ENCODE measurements around the gene DGAT2.
"Not testable (repeated sequence)": the region's sequence is repeated elsewhere in the genome, so short reads cannot be mapped to it uniquely, and the experiment has no call there.

Gene DGAT2

DNA sequence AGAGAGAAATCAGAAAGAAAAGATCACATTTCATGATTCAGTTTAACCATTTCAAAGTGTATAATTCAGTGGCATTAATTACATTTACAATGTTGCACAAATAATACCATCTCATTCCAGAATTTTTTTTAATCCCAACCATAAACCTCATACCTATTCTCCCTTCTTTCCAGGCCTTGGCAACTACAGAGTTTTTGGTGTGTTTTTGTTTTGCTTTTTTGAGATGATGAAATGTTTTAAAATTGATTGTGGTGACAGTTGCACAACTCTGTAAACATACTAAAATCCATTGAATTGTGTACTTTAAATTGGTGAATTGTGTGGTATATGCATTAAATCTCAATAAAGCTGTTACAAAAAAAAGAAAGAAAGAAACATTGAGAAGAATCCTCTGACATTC is 13.6 kb upstream of the DGAT2 start:
- DNase-seq (ENCODE audit: low read depth in 2 of 2): not testable (repeated sequence)

DNA sequence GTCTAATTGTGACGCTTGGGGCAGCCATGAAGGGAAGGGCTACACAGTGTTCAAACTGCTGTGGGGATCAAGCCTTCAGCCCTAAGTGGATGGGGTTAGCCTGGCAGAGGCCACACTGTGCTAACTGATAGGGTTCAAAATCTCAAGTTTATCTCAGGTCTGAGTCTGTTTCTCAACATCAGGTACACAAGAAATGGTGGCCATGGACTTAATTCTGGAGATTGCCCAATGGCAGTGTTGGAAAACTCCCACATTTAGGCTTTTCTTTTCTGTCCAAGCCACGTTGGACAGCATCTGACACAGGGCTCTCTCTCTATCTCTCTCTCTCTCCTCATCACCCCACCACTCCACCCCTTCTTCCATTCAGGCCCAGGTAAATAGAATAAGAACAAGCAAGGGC is 10.9 kb upstream of the DGAT2 start:
- no peak for DNase-seq (ENCODE audit: low read depth in 2 of 2)

DNA sequence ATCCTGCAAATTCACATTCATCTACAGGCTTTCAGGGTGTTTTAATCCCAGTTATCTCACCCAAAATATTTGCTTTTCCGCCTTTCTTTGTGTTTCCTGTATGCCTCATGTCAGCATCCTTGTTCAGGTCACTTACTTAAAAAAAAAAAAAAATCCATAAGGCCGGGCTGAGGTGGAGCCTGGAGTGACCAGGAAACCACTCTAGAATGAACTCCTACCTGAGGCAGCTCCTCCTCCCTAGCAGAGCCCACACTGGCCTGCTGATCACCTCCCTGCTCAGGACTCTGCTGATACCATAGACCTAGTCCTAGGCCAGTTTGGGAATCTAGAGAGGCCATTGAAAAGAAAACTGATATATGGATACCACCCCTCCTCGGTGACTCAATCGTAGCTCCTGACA is 8.7 kb upstream of the DGAT2 start:
- no peak for DNase-seq (ENCODE audit: low read depth in 2 of 2)

DNA sequence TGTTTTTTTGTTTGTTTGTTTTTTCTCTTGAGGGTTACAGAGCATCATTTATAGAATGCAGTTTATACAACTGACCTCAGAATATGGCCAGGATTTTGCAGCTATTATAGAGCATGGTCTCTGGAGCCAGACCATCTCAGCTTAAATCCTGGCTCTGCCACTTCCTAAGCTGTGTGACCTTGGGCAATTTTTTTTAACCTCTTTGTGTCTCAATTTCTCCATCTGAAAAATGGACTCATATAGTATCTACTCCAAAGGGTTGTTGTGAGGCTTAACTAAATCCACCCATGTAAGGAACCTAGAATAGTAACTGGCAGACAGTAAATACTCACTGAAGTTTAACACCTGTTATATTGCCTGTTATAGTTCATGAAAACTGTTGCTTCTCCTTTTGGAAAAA is 8.3 kb upstream of the DGAT2 start:
- DNase-seq (ENCODE audit: low read depth in 2 of 2): no peak

DNA sequence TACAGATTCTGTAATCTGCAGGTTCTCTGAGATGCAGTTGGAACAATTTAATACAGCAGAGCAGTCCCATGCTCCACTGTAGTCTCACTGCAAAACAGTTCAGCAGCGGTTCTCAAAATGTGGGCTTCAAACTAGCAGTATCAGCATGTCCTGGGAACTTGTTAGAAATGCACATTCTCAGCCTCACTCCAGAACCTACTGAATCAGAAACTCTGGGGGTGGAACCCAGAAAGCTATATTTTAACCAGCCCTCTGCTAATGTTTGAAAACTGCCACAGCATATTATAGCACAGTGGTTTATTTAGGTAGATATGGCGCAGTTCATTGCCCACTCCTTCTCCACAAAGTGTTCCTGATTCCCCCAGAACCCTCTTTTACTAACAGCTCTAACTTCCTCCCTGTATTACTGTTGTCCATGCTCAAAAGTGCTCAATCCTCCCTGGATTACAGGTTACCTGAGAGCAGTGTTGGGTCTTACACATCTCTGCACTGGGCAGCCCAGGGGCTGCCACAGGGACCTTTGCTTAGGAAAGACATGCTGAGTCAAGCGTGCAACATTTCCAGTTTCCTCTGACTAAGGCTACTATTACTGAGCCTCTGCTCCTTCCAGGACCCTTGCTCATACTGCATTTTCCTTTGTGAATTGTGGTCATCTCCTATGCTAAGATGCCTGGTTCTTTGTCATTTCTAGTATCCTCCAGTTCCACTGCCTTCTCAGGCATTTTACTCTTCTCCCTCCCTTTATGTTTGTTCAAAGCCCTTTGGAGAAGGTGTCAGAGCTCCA is 7.7 kb upstream of the DGAT2 start:
- DNase-seq (ENCODE audit: low read depth in 2 of 2): no peak

DNA sequence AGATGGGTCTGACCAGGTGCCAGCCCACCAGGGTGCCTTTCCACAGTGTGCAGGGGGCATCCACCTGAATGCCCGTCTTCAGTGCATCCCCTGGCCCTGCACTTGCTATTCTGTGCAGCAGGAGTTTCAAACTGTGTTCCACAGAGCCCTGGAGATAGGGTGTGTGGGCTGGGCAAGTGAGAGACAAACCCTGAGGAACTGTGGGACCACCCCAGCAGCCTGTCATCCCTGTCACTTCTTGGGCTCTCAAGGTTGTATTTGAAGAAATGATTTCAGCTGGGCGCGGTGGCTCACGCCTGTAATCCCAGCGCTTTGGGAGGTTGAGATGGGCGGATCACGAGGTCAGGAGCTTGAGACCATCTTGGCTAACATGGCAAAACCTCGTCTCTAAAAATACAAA is 6.4 kb upstream of the DGAT2 start:
- no peak for DNase-seq (ENCODE audit: low read depth in 2 of 2)

DNA sequence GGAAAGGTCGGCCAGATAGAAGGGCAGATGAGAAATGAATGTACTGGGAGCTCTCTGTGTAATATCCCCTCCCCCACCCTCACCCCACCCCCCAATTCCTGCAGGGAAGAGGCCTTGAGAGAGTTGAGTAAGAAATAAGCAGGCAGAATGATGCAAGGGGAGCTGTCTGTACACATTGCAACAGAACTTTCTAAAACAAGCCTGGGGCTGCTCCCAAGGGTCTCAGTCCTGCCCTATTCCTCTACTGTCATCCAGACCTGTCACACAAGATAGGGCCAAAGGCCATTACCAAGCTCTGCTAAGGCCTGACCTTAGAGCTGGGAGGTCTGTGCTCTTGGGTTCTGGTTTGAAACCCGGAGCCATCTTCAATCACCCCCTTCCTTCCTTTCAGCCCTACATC is 5.7 kb upstream of the DGAT2 start:
- no peak for DNase-seq (ENCODE audit: low read depth in 2 of 2)

DNA sequence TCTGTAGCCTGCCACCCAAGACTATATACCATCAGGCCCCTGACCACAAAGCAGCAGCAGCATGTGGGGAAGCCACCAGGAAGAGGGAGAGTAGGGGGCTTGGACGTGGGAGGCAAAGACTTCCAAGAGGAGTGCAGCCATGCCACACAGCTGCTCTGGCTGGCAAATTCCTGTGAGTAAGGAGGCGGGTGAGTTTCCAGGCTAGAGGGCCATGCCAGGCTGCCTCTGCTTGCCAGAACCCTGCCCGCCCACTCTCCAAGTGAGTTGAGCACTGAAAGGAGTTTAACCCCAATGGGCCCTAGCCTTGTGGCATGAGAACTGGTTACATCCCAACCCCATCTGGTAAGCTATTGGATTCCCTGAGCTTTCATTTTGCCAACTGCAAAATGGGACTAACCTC is 4.7 kb upstream of the DGAT2 start:
- DNase-seq (ENCODE audit: low read depth in 2 of 2): no peak

DNA sequence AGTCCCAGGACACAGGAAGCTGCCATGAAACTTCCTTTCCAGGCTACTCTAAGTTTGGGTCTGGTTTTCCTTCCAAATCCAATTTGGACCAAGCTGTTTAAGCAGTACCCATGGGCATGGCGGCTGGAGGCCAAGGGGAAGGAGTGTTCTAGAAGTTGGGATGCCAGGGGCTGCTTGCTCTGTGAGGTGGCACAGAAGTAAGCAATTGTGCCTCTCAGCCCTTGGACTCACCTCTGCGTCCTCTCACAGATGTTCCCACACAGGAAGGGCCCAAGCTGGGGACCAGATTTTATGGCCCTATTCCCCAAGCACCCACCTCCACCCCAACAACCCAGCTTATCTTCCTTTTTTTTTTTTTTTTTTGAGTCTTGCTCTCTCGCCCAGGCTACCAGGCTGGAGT is 3.5 kb upstream of the DGAT2 start:
- no peak for DNase-seq (ENCODE audit: low read depth in 2 of 2)

DNA sequence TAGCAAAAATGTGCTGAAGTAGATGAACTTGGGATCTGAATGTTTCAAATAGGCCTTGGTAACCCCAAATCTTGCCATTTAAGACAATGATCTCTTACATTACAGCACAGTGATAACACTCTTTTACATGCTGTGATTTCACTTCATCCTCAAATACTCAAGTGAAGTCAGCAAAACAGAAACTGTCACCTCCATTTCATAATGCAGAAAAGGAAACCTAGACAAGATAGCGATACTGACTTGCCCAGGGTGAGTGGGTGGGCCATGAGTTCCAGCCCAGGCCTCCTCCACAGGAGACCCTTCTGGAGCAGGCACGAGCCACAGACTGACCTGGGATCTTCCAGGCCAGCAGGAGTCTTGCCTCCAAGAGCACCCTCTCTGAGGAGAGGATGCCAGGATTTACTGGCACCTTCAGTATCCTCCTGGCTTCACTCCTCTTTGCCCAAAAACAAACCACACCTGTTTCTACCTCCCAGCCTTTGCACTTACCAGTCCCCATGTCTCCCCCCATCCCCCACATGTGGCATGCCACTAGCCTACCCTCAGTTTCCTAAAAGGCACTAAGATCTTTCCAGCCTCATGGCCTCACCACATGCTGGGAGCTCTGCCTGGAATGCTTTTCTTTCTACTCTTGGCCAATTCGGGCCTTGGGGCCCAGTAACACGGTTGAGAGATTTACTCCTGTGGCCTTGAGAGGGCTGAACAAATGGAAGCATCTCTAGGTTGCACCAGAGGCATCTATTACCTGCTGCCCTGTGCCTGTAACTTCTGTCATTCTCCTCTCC is 1.9 kb upstream of the DGAT2 start:
- DNase-seq (ENCODE audit: low read depth in 2 of 2): no peak

DNA sequence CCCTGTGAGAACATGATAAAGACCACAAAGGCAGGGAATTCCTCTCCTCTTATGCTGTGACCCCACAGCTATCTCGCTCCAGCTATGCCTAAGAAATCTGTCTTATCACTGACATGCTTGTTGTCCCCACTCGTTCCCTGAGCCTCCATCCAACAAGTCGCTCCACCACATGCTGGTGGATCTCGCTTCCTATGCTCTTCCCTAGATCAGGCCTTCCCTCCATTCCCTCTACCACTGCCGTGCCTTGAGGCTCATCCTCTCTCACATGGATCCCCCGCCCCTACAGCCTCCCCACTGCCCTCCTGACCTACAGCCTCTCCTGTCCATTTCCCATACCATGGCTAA is 1.4 kb upstream of the DGAT2 start:
- no peak for DNase-seq (ENCODE audit: low read depth in 2 of 2)

DNA sequence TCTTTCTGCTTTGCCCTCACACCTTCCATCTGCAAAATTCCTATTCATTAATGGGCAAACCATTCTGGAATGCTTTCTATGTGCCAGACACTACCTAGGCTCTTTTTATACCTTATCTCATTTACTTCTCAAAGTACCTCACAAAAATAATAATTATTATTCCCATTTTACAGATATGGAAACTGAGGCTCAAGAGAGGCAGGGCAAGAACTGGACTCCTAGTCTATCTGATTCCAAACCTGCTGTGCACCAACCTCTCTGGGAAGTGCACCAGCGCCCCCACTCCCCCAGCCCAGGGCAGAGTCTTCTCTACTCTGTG is 826 bp upstream of the DGAT2 start:
- DNase-seq (ENCODE audit: low read depth in 2 of 2): no peak

DNA sequence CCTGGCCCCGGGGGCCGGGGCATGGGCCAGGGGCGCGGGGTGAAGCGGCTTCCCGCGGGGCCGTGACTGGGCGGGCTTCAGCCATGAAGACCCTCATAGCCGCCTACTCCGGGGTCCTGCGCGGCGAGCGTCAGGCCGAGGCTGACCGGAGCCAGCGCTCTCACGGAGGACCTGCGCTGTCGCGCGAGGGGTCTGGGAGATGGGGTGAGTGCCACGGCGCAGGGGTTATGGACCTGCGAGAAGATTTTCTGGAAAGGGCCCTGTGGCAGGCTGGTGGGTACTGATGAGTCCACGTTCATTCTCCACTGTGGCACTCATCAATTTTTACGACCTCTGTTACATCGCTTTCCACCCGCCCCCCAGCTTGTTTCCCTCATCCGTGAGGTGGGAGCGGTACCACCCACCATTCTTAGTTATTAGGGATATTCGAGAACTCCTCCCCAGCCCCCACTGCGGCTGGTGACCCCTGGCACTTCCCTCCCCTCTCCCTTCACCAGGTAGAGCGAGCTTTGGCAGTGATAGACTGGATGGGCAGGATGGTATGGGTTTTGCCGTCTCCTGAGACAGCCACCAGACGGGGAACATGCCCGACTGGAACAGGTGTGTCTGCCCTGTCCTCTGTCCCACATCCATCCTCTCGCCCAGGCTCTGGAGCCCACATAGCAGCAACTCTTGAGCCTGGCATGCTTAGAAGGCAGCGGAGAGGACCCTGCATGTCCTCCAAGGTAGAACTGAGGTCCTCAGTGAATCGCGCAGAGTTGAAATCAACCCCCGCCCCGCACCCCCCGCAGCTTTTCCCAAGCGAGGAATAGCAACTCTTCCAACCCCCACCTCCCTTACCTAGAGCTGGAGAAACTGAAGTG is 562 bp downstream of the DGAT2 start:
- no peak for DNase-seq (ENCODE audit: low read depth in 2 of 2)

DNA sequence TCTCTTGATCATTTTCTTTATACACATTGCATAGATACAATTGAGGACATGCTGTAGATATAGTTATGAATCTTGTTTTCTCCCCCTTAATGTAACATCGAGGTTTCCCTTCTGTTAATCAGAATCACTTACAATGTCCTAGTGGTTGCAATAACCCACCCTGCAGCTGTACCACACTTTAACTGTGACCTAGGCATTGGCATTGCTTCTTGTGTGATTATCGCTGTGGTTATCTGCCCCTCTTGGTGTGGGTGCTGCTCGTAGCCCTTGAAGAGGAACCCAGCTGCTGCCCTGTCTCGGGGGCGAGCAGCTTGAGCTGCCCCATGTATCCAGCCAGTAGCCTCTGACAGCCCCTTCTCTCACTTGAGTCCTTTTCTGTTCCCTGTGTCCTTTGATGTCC is 1.5 kb downstream of the DGAT2 start:
- no peak for DNase-seq (ENCODE audit: low read depth in 2 of 2)

DNA sequence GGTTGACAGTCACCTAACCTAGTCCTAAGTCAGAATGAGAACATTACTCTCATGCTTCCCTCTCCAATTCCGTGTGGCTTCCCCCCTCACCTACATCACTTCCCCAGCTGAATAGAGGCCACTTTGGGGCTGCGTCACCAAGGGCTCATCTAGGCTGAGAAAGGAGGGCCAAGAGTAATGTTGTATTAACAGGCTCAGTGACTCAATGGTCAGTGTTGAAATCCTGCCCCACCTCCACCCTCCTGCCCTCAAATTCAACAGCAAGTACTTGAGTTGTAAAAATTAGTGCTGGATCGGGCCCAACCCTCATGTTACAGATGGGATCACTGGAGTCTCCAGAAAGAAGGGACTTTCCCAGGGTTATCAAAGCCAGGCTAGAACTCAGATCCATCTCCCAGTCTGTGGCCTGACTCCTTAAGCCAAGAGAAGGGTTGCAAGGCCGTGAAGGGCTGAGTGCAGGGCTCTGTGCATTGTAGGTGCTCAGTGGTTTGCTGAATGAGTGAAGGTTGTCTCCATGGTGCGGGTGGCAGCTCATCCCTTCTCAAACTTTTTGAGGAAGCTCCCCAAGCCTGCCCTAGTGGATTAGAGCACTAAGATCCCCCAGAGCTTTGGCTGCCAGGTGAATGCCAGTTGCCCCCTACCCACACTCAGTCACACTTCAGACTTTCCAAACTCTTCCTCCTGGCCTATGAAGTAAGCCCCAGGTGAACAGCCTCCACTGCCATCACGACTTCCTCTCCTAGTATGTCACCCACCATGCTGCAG is 3.2 kb downstream of the DGAT2 start:
- no peak for DNase-seq (ENCODE audit: low read depth in 2 of 2)

DNA sequence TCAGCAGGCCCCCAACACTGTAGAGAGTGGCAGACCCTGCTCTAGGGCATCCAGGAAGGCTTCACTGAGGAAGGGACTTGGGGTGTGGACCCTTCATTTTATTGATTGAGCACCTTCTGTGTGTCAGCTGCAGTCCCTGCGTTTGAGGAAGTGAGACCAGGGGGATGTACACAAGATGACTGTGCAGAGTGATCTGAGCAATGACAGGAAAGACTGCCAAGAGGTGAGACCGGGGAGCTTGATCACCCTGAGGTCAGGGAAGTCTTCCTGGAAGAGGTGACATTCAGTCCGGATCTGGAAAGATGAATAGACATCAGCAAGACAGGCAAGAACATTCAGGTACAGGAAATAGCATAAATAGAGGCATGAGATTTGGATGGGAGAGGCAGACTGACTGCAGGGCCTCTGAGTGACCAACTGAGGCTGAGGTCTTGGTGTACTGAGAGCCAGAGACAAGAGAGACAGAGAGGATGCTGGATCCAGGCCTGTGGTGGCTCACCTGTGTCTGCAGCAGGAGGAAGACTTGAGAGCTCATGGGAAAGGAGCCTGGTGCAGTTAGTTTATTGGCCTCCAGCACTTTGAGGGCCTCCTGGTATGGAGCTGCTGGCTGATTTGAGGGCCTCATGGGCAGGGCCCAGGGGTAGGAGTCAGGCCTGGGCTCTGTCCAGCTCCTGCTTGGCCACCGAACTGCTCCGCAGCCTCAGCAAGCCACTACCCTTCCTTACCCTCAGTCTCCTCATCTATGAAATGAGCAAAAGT is 5.2 kb downstream of the DGAT2 start:
- DNase-seq (ENCODE audit: low read depth in 2 of 2): no peak

DNA sequence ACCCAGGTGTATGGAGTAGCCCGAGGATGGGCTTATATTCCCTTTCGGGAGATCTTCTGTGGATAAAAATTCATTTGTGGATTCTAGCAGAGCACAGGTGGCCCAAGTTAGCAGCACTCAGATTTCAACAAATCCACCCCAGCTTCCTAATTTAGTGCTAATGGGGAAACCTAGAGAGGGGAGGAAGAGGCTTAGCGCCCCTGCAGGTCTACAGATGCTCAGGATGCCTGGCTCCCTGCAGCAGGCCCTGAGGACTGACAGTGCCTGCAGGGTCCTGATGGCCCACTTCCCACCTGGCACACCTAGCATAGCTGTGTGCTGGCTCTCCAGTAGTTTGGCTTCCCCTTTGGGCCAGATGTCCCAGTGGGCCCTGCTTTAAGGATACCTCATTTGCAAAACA is 6.5 kb downstream of the DGAT2 start:
- DNase-seq (ENCODE audit: low read depth in 2 of 2): no peak

DNA sequence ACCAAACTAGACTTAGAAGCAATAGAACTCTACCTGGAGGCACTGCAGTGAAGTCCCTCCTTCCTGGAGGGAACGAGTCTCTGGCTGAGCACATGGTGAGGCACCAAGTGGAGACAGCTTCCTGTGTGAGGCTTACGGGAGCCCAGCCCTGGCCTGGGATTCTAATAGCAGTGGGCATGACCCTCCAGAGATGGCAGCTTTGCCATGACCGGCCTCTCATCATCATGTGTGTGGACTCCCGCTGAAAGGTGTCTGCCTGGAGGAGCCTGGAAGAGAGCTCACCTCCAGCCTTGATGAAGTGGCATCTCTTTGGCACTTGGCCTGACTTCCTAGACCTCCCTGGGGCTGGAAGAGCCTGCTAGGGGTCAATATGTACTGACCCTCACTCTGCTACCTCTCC is 8.0 kb downstream of the DGAT2 start:
- DNase-seq (ENCODE audit: low read depth in 2 of 2): no peak

DNA sequence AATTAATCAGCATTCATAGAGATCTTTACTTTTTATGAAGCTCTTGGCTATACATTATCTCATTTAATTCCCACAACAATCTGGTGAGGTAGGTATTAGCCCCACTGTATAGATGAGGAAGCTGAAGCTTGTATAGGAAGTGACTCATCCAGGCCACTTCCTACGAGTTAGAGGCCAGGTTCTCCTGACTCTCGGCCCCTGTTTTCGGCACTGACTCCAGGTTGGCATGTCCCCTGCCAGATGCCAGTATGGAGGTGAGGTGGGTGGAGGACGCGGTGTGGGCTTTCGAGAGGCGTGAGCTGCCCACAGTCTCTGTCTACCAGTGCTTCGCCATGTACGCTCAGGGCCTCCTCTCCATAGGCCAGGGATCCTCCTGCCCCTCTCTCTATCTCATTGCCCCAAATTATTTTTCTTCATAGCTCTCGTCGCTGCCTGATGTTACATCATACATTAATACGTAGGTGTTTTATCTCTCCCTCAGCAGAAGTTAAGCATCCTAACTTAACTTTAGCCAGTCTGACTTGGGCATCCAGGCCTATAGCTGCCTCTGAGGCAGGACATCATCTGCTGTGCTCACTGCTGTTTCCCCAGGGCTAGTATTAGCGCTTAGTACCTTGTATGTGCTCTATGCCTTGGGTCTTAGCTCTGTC is 9.0 kb downstream of the DGAT2 start:
- DNase-seq (ENCODE audit: low read depth in 2 of 2): no peak

DNA sequence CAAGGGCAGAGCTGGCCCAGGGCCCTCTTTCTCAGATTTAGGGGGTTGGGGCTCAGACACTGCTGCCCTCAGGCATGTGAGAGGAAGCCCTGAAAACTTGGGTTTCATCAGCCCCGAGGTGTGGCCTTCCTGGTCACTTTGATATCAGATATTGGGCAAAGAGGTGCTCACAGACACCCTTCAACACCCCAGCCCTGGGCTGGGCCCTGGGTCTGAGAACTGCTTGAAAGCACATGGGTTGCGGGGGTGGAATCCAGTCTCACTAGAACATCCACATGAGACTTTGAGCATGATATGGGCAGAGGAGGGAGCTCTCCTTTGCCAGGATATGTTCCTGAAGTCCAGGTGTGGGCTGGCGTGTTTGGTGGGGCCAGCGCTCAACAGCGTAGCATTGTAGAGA is 10.4 kb downstream of the DGAT2 start:
- DNase-seq (ENCODE audit: low read depth in 2 of 2): no peak

DNA sequence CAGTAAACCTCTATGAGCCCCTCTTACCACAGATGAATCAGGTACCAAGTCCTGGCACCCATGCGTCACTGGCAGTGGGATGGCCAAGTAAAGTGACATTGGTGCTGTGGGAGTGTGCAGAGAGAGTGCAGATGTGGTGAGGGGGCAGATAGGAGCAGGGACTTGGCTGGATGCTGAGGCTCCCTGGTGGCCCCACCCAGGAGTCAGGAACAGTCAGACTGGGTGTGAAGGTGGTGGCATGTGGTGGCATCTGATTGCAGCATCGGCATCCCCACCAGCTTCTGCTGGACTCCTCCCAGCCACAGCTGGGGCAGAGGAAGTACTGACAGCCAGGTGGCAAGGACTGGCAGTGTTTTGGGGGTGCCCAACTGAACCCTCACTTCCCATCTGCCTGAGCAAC is 11.4 kb downstream of the DGAT2 start:
- DNase-seq (ENCODE audit: low read depth in 2 of 2): no peak
